Measurements from ENCODE around the gene CKS1B. TPM values are rescaled to one million over a fixed set of nuclear protein-coding genes. Genes with fewer than 3 reads are reported as not detected.
A peak's percentile ranks its signal among the peaks of the same experiment; 100 is the strongest.

Gene CKS1B
- total and polyA plus RNA-seq, 9 of the 15 experiments (the other 6 are each of a cell fraction or from before 2014, with no cell fraction given): 215 to 1,103 (median 460) TPM

- TF ChIP-seq ZBTB5 (IDR thresholded peaks at IDR 0.05) (no peak), FOXA1 (IDR thresholded peaks at IDR 0.05; ENCODE audit: borderline replicate concordance) (no peak), PTBP1 (IDR thresholded peaks at IDR 0.05; ENCODE audit: low read depth, low read length) (no peak), HMBOX1 (IDR thresholded peaks at IDR 0.05) (no peak), TOE1 (IDR thresholded peaks at IDR 0.05; ENCODE audit: borderline replicate concordance) (0 out of 2 replicates have a peak, but pooled peaks have one; percentile 29), TOE1 (CRISPR knock-in tag; IDR thresholded peaks at IDR 0.05; ENCODE audit: borderline replicate concordance, low read depth) (no peak), FOXJ2 (tag; IDR thresholded peaks at IDR 0.05) (no peak), ELF4 (CRISPR knock-in tag; IDR thresholded peaks at IDR 0.05) (no peak), IFI16 (CRISPR knock-in tag; IDR thresholded peaks at IDR 0.05) (no peak), SNAPC5 (CRISPR knock-in tag; IDR thresholded peaks at IDR 0.05) (no peak), CBFB (CRISPR knock-in tag; IDR thresholded peaks at IDR 0.05) (no peak), BCOR (IDR thresholded peaks at IDR 0.05) (no peak), MCM7 (IDR thresholded peaks at IDR 0.05) (no peak), ARID1B (IDR thresholded peaks at IDR 0.05) (0 out of 2 replicates have a peak, but pooled peaks have one; percentile 5), USF1 (CRISPR knock-in tag; IDR thresholded peaks at IDR 0.05) (no peak), STAG1 (CRISPR knock-in tag; IDR thresholded peaks at IDR 0.05; ENCODE audit: borderline replicate concordance) (no peak), ZNF592 (IDR thresholded peaks at IDR 0.05) (no peak), CEBPG (CRISPR knock-in tag; IDR thresholded peaks at IDR 0.05) (no peak), CEBPG (tag; conservative IDR thresholded peaks at IDR 0.05 in 1 of 2, IDR thresholded peaks at IDR 0.05 in 1 of 2) (no peak)
Observed at GRCh38 chr1:155003227-155003765, 28.8 kb downstream of the CKS1B start (continued).
